Activated T-cell treated with anti-CD3 and anti-CD28 coated beads for 24 hours (primary cell): Measurements from ENCODE around the gene KLHL1.
"Not testable (repeated sequence)": the region's sequence is repeated elsewhere in the genome, so short reads cannot be mapped to it uniquely, and the experiment has no call there.

ENCODE experiments used
- DNase-seq: peaks from one replicate; pipeline ENCODE4 v3.0.0-alpha.2; 2020; ENCODE audit warnings: low read depth

Gene KLHL1, protein sequence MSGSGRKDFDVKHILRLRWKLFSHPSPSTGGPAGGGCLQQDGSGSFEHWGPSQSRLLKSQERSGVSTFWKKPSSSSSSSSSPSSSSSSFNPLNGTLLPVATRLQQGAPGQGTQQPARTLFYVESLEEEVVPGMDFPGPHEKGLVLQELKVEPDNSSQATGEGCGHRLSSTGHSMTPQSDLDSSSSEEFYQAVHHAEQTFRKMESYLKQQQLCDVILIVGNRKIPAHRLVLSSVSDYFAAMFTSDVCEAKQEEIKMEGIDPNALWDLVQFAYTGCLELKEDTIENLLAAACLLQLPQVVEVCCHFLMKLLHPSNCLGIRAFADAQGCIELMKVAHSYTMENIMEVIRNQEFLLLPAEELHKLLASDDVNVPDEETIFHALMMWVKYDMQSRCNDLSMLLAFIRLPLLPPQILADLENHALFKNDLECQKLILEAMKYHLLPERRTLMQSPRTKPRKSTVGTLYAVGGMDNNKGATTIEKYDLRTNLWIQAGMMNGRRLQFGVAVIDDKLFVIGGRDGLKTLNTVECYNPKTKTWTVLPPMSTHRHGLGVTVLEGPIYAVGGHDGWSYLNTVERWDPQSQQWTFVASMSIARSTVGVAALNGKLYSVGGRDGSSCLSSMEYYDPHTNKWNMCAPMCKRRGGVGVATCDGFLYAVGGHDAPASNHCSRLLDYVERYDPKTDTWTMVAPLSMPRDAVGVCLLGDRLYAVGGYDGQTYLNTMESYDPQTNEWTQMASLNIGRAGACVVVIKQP

DNA sequence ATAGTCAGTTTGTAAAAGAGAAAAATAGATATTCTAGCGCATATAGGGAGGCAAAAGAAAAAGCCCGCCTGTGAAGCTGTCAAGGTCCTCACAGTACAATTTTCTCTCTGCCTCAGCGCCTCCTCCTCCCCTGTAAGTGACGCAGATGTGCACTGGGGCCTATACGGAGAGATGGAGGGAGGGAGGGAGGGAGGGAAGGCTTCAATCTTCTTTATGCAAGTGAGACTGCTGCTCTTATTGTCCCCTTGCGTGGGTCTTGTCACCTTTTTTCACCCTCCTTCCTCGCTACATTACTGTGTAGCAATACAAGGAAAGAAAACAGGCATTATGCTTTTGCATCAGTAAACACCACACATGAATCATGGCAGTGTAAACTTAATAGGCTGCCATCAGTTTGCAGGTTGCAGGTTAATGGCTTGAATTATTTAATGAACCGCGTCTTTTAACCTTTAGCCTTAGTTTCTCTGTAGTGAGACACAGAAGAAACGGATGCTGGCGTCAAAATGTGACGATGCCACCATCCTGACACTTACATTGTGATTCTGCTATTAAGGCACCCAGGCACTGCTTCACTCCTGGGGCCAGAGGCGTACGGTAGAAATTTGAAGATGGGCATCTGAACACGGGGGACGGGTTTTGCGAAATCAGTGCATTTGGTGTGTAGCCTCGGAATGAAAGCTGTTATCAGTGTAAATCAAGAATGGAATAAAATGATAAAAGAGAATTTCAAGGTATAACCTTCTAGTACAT lies at the start of gene KLHL1:
Gene KLHL1 (minus strand): TSS at position 97 of the 750 bp plus-strand sequence. CDS start 753 bp downstream, outside the sequence.
- no peak for DNase-seq

DNA sequence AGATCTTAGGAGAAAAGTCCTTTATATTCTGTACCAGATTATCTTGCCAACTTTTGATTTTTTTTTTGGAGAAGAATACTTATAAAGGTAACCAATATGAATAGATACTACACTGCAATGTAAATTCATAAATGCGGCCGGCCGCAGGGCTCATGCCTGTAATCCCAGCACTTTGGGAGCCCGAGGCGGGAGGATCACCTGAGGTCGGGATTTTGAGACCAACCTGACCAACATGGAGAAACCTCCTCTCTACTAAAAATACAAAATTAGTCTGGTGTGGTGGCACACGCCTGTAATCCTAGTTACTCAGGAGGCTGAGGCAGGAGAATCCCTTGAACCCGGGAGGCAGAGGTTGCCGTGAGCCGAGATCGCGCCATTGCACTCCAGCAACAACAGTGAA lies 34.4 kb upstream of the KLHL1 start:
- DNase-seq, result not testable (repeated sequence)

DNA sequence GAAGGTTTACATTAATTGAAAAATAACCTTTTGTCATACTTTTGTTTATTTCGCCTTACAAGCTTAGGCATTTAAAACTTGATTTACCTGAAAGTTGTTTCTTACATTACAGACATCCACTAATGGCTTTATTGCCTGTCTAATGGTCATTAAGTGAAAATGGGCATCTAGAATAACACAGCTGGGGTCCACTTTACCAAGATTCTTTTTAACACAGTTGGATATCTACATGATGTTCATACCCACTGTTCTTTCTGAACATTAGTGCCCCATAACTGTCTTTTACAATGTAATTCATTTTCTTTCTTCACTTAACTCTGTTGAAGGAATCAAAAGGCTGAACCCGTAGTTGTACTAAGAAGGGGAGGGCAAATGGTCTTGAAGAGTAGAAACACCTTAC lies 19.8 kb upstream of the KLHL1 start:
- no peak for DNase-seq

DNA sequence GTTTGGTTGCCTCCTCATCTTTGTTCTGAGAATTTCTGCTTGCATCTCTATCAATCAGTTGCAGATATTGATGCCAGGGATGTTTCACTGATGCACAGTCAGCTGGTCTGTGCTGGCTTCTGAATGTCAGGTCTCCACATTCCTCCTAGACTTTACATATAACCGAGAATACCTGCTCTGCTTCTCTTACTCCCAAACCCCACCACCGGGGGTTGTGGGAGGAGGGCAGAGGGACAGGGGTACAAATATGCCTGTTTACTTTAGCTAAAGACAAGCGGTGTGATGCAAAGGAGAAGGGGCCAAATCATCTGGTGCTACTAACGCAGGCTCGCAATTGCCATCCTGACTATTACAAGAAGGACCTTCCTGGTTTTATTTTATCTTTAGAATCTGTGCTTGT lies 17.4 kb upstream of the KLHL1 start:
- no peak for DNase-seq

DNA sequence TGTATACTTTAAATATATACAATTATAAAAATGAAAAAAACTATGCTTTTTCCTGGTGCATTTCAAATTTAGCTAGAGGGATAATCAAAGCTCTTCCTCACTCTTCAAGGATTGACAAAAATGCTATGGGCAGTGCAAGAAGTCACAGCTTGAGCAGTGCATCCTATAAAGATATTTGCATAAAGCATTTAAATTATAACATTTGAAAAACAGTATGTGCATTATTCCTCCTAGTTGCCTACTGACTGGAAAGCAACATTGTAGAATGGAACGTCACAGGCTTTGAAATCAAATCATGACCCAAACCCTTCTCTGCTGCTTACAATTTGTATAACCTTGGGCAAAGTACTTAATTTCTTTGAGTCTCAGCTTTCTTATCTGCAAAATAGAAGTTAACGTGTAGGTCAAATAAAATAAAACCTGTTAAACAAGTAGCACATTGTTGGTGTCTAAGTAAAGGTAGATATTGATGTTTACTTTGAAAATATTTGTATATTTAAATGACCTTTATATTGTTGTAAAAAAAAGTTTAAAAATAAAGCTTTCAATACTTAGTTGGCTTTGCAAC lies 9.2 kb upstream of the KLHL1 start:
- no peak for DNase-seq

DNA sequence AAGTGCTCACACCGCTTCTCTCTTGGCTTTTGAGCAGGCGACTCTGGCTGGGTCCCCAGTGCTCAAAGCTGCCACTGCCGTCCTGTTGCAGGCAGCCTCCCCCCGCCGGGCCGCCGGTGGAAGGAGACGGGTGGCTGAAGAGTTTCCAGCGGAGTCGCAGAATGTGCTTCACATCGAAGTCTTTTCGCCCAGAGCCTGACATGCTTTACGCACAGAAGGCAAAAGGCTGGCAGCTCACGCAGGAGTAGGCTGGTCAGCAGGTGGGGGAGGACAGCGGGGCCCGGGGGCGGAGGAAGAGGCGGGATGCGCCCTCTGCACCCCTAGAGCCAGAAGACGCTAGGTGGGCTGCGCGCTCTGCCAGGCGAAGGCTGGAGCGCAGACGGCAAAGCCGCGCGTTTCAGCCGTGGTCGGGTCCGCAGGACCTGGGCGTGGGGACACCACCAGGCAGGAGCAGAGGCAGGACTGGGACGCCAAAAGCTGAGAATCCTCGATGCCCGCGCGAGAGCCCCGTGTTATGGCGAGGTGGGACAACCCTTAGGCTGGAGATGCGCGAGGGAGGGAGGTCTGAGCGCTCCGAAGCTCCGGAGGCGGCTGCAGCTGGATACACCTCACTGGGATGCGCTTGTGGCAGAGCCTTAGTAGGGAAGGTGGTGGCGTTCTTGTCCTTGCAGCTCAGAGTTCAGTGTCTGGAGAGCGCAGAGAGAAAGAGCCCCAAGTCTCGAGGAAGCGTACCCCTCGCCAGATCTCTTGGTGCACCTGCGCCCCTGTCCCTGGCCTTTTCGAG lies 562 bp downstream of the KLHL1 start, which contains the start of gene ATXN8OS:
Gene ATXN8OS (plus strand): TSS at position 329 of the 784 bp plus-strand sequence.
- DNase-seq, result no peak

DNA sequence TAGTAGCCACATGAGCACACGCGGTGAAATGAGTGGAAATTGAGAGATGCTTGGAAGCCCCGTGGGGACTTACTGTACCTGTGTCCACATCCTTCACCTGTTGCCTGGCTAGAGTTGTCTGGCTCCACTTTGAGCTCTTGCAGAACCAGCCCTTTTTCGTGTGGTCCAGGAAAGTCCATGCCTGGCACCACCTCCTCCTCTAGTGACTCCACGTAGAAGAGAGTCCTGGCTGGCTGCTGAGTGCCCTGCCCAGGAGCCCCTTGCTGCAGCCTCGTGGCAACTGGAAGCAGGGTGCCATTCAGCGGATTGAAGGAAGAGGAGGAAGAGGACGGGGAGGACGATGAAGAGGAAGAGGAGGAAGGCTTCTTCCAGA lies 1.1 kb downstream of the KLHL1 start:
- no peak for DNase-seq

DNA sequence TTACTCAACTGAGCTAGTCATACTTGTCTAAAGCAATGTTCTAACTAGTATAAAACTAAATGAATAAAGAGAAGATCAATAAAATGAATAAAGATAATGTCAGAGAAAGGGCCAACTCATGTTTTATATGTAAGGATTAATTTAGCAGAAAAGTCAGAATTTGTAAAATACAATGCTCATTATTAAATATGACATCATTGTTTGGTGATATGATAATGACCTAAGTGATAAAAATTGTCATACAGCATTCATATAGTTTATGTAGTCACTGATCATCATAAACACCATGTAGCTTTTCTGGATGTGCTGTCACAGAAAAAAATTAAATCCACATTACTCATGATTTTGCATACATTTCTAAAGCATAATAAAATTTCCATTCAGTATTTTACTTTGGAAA lies 3.8 kb downstream of the KLHL1 start:
- no peak for DNase-seq

DNA sequence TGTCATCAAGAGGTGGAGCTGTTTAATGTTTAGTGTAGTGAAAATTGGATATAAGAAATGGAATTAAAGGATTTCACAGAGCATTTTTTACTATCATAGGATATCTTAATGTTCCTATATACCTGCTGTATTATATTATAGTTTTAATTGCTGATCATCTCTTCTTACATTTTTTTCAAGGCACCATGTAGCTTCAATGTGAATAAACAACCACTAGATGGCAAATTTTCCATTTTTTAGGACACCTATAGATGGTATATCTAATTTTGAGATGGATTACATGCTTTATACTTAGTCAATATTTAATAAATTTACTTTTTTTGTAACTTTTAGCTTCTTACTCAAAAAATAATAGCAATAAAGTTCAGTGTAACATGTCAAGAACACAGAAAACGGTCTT lies 9.6 kb downstream of the KLHL1 start:
- DNase-seq, result no peak

DNA sequence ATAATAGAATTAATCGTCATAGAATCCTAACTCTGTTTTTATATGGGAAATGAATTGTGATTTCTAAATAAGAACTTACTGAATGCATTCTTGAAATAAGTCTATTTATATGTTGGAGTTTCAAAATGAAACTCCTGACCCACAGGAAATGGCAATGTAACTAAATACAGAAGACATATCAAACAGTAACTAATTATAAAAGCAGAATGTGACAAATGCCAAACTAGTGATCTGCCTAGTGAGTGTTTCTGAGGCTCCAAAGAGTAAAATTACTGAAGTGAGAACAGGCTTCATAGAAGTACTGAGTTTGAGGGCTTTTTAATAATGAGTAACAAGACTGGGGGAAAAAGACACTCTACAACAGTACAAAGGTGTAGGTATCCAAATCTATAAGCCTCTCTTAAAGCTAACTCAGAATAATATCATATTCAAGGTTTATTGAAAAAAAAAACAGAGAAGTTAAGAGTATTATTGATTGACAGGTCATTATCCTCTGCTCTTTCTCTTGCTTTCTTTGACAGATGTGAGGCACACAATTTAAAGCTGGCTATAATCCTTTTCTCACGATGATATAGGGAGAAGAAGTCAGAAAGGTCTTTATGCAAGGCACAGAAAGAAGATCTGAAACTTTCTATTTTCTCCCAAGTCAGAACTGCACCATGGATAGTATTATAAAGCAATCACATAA lies 18.1 kb downstream of the KLHL1 start:
- DNase-seq, result no peak

DNA sequence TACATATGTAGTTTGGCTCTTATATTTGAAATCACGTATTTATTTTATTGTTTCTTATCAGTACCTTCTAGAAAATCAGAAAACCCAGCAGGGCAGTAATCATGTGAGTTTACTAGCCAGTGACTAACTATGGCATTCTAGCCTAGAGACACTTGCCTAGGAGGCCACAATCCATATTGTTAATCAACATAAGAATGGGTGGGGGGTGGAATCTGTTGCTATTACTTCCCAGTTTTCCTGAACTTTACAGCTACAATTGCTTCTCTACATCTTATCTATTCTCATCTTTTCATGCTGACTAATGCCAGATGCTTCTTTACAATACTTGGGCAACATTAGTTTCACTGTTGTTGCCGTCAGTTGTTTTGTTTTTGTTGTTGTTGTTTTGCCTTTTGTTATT lies 19.3 kb downstream of the KLHL1 start:
- no peak for DNase-seq

DNA sequence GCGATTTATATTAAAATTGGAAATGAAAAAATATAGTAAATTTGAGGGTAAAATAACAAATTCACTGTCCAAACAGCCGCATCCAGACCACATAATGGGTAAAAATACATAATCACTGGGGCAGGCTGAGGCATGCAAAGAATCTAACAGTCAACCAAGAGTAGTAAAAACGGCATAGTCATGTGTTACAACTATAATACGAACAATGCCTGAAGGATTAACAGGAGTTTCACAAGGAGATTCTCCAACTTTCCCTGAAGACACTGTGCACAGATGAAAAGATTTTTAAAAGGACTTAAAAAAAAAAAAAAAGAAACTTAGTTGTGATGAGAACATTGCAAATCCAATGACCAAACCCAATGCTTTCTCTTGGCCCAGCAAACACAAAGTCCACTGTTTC lies 21.0 kb downstream of the KLHL1 start:
- DNase-seq, result no peak

DNA sequence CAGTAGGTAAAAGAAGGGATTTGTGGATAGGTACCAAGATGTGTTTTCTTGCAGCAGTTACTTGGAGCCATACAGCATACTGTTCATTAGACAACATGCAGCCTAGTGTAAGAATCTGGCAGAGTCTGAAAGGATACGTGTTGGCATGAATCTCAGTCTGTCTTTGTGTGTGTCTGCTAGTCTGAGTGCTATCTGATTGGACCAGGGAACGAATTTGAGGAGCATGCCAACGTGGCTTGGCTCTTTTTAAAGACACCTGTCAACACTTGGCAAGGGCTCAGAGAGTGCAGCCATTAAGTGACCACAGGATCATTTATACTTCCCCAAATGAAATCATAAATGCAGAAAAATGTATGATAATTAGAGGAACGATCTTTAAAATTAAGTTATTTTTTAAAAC lies 28.2 kb downstream of the KLHL1 start:
- DNase-seq, result no peak

DNA sequence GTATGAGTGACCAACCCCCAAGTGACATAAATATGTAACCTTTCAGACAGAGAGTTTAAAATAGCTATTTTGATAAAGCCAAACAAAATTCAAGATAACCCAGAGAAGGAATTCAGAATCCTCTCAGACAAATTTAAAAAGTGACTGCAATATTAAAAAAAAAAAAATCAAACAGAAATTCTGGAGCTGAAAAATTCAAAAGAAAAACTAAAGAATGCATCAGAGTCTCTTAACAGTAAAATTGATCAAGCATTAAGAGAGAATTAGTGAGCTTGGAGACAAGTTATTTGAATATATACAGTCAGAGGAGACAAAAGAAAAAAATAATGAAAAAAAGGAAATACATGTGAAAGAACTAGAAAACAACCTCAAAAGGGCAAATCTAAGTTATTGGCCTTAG lies 53.7 kb downstream of the KLHL1 start:
- DNase-seq, result no peak

DNA sequence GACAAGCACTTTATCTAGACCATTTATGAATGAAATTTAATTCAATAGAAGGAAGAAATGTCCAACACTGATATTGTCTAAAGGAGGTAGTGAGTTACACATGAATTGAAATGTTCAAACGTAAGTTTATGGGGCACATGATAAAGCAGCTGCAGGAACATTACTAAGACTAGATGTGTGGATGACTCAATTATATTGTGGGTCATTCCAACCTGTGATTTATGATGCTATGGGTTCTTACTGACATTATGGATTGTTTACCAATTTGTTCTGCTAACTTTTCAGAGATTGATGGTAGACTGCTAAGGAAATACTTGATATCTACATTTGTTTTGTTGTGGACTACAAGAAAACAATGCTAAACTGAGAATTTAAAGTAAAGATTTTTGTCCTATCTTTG lies 56.7 kb downstream of the KLHL1 start:
- DNase-seq, result no peak

DNA sequence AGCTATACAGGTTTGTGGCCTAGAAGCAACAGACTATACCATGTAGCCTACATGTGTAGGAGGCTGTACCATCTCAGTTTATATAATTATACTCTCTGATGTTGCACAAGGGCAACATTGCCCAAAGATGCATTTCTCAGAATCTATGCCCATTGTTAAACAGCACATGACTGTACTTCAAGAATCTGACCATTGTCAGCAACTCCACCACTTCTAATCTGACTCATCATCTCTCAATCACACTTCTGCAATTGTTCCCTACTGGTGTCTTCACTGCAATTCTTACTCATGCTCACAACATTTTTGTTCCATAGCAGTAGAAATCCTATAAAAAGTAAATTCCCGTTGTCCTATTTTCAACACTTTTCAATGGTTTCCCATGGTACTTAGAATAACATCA lies 64.6 kb downstream of the KLHL1 start:
- no peak for DNase-seq

DNA sequence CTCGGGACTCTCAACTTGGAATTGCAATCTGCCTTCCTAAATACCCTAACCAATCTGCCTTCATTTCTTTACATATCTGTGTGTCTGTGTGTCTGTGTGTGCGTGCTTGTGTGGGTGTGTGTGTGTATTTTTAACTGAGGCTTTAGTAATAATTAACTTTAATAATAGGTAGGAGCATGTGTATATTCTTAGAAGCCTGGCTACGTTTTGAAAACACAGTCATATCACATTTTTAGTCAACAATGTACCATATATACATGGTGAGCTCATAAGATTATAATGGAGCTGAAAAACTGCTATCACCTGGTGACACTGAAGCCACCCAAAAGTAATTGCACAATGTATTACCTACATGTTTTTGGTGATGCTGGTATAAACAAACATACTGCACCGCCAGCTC lies 66.1 kb downstream of the KLHL1 start:
- no peak for DNase-seq

DNA sequence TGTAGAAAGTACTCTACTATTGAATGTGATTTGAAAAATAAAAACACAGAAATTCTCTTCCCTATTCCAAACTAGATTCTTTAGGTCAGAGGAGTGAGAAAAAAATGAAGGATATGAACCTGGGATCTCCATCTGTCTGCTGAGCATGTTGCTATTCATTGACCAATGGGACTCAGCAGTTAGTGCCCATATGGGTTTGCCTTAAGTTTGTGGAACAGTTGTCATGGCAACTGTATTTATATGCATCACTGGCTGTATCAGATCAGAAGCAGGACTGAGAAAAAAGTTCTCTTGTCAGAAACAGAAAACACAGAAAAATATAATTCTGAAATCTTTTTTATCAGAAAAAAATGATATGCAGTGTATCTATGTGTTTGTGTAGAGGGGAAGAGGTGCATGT lies 74.0 kb downstream of the KLHL1 start:
- DNase-seq, result no peak

DNA sequence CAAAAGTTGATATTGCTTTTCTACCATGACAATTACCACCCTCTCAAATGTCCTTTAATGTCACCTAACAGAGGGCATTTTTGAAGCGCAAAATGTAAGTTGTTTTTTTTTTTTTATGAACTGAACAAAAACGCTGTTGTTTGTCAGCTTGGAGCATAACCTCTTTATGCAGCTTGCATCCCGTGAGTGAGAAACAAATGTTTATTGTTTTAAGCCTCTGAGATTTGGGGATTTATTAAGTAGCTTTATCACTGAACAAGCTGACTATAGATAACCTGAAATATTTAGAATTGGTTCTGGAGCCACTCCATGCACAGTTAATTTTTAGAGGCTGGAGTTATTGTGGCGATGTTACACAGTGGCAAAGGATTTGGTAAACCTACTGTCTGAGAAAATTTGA lies 80.7 kb downstream of the KLHL1 start:
- no peak for DNase-seq

DNA sequence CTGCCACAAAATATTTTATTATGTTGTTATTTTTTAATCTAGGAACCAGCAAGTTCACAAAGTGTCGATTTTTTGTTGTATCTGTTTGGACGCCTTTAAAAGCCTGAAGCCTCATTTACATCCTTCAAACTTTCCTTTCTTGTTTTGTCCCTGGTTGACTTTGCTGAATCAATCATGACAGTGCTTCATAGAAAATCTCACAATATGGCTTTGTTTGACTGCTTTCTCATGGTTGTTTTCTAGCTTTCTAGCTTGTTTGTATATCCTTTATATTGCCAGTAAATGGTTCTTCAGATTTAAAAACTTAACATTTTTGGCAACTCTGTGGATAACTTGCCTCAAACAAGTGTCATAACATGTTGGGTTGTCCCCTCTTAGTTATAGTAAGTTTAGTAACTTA lies 84.7 kb downstream of the KLHL1 start:
- DNase-seq, result no peak

DNA sequence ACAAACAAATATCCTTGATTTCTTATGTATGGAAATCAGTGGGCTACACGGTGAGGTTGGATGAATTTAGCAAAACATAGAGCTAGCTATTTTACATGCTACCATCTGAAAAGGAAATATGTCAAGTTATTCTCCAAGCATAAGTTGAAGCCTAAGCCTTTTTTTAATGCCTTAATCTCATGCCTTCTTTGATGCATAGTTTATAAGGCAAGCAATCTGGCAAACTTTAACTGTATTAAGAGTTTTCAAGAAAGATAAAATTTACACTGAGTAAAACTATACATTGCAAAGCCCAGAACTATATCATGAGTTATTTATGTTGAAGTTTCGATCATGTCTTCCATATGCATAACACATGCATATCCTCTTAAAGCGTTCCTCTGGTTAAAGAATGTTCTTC lies 85.6 kb downstream of the KLHL1 start:
- DNase-seq, result no peak
